GM12891 (cell line): ENCODE data around the gene STK39.

Experiments
- DNase-seq: peaks from one replicate; pipeline ENCODE4 v3.0.0; 2011; ENCODE audit warnings: low spot score; ENCODE audit not compliant: insufficient read length
- FAIRE-seq: peaks from 2 replicates; lab custom pipeline; 2011; peaks lifted over from hg19 to GRCh38; lab: Jason Lieb, UNC
- PAX5 ChIP-seq: IDR thresholded peaks from 2 replicates; pipeline ENCODE4 v1.6.1; 2011; ENCODE audit warnings: low read length, moderate library complexity, mild to moderate bottlenecking; ENCODE audit not compliant: insufficient read depth, severe bottlenecking
- POLR2A ChIP-seq: IDR thresholded peaks from 2 replicates; pipeline ENCODE4 v1.6.1; 2011; ENCODE audit warnings: low read depth, low read length, control low read depth
- POLR2AphosphoS5 ChIP-seq: IDR thresholded peaks from 2 replicates; pipeline ENCODE4 v1.6.1; 2011; ENCODE audit warnings: low read depth, low read length, control low read depth
- POU2F2 ChIP-seq: IDR thresholded peaks from 2 replicates; pipeline ENCODE4 v1.6.1; 2011; ENCODE audit warnings: low read depth, mild to moderate bottlenecking, control low read depth, low read length, moderate library complexity
- SPI1 ChIP-seq: IDR thresholded peaks from 2 replicates; pipeline ENCODE4 v1.6.1; 2011; ENCODE audit warnings: low read depth, low read length, control low read depth
- TAF1 ChIP-seq: IDR thresholded peaks from 2 replicates; pipeline ENCODE4 v1.6.1; 2011; ENCODE audit warnings: low read depth, low read length, control low read depth

STK39 gene

DNA sequence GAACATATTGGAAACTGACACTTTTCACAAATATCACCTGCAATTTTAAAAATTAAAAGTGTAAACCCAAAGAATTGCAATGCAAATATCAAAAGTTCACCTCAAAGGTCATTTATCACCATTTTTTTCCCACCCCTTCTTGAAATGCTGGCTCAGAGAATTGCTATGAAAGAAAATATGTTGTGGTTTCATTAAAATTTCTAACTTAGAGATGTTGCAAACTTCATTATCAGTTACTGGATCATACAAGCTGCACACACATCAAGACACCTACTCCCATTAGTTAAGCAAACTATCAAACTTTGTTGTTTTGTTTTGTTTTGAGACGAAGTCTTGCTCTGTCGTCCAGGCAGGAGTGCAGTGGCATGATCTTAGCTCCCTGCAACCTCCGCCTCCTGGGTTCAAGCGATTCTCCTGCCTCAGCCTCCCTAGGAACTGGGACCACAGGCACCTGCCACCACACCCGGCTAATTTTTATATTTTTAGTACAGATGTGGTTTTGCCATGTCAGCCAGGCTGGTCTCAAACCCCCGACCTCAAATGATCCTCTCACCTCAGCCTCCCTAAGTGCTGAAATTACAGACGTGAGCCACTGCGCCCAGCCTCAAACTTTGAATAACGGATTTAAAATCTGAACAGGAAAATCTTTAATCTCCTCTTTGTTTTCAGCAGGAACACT, 37.0 kb downstream of the STK39 start:
- FAIRE-seq (no peak), DNase-seq (no peak)
- no peak for TF ChIP-seq PAX5
- TF ChIP-seq POLR2A: no peak
- no peak for TF ChIP-seq TAF1
- TF ChIP-seq POU2F2: no peak
- TF ChIP-seq POLR2AphosphoS5: no peak
- TF ChIP-seq SPI1: no peak

DNA sequence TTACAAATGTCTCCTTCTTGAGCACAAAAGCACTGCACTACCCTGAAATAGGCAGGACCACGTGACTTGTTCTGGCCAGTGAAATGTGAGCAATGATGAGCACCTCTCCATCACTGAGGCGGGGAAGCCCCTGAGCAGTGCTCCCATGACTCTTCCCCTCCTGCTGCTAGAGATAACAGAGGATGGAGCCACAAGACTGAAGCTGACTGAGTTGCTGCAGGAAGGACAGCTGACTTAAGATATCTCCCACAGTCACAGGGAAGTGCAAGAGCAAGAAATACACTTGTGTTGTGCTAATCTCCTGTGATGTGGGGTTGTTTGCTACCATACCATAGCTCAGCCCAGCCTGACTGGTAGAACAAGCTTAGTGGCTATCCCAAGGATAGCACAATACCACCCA, 38.7 kb downstream of the STK39 start:
- no peak for FAIRE-seq
- DNase-seq: no peak

DNA sequence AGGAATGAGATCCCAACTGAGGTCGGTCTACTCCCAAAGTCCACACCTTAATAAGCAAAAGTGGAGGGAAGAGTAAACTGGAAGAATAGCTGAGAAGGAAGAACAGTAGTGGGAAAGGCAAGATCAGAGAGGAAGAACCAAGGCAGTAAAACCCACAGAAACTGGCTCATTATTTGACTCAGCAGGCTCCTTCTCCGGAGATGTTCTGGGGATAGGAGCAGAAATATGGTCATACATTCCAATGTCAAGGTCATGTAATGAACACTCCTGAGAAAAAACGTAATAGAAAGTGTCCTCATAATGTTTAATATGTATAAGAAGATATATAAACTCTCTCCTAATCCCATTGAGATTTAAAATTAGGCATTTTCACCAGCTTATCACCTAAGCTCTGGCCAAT, 39.5 kb downstream of the STK39 start:
- FAIRE-seq (no peak), DNase-seq (no peak)
- TF ChIP-seq POLR2AphosphoS5: no peak
- no peak for TF ChIP-seq POLR2A
- TF ChIP-seq PAX5: no peak
- no peak for TF ChIP-seq SPI1
- TF ChIP-seq TAF1: no peak

More for the DNA sequence above, 38.7 kb downstream of the STK39 start:
- no peak for TF ChIP-seq TAF1
- no peak for TF ChIP-seq POLR2AphosphoS5
- no peak for TF ChIP-seq SPI1
- no peak for TF ChIP-seq POU2F2
- TF ChIP-seq PAX5: no peak
- TF ChIP-seq POLR2A: no peak

DNA sequence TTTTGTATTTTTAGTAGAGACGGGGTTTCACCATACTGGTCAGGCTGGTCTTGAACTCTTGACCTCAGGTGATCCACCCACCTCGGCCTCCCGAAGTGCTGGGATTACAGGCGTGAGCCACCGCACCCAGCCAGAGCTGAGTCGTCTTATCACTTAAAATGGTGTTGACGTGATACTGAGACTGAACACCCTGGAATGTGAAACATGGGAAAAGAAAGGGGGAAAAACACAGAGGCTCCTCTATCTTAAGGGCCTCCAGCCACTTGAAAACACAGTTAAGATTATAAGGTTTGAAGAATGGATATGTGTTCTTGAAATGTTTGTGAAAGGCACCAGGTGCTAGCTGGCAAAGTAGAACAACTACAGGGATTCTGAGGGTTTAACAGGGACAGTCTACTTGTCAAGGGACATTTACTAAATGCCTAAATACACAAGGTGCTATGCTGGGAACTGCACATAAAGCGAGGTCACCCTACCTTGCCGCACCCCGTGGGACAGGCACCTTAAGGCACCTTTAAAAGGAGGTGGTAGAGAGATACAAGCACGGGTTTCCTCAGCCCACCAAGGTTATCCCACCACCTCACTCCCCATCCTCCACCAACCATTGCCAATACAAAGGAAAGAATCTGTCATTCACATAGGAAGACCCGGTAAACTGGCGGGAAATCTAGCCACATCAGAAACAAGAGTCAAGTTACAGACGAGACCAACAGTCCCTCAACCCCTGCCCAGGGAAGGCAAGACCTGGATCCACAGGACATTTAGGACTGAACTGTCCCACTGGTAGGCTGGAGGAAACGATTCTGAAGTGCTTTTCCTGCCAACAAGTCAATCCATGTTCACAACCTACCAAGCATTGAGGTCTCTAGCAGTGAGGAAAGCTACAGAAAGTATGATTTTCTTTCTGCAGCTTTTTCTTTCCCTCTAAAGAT, 43.4 kb downstream of the STK39 start:
- FAIRE-seq (no peak), DNase-seq (no peak)
- no peak for TF ChIP-seq POLR2A
- TF ChIP-seq SPI1: no peak
- no peak for TF ChIP-seq POLR2AphosphoS5
- TF ChIP-seq TAF1: no peak
- no peak for TF ChIP-seq POU2F2
- no peak for TF ChIP-seq PAX5

DNA sequence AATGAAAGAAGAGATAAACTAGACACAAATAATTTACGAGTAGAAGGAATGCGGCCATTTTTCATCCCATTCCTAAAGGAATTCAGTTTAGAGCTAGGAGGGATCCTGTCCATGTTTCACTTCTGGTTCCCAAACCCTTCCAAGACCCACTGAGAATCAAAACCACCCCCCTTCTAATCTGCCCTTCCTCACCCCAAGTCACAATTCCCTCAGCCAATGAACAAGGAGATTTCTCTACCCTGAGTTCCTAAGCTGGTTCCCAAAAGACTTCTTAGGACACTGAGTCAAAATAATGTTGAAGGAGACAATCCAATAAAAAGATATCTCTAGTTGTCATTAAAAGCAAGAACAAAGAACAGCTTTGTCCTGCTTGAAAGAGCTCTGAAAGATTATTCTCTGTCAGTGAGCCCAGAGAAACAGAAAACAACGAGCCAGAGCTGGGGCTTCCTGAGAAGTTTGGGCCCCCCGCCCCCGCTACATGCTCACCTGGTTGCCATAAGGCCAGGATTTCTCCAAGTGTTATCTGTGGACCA, 45.7 kb downstream of the STK39 start:
- DNase-seq: no peak
- no peak for FAIRE-seq
- TF ChIP-seq SPI1: no peak
- no peak for TF ChIP-seq POLR2AphosphoS5
- no peak for TF ChIP-seq POU2F2
- no peak for TF ChIP-seq TAF1
- TF ChIP-seq POLR2A: no peak
- TF ChIP-seq PAX5: no peak

DNA sequence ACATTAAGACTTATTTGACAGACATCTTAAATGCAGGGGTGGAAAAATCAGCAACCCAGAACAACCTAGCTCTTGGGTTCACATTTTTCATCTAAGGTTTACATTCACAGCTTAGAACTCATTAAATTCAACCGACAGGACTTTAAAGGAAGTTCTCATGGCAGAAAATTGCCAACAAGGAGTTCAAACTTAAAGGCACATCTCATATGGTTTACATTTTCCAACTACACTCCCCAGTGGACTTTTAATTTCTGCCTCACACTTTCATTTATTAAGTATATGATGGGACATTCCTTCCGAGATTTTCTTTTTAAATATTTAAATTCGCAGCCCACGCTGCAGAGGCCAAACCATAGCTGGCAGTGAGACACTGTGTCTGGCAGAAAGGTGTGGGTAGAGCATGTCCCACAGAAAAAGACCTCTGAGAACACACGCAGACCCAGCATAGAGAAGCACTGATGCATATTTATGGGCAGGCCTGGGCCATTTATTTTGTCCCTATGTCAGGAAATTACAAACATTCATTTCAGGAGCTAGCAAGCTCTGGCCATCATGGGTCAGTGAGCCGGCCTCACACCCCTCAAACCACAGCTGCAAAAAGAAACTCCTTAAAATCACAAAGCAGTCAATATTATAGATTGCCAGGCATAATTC, 46.3 kb downstream of the STK39 start:
- no peak for TF ChIP-seq TAF1
- TF ChIP-seq SPI1: no peak
- TF ChIP-seq PAX5: no peak
- TF ChIP-seq POLR2A: no peak
- TF ChIP-seq POLR2AphosphoS5: no peak
- no peak for TF ChIP-seq POU2F2
- no peak for FAIRE-seq

DNA sequence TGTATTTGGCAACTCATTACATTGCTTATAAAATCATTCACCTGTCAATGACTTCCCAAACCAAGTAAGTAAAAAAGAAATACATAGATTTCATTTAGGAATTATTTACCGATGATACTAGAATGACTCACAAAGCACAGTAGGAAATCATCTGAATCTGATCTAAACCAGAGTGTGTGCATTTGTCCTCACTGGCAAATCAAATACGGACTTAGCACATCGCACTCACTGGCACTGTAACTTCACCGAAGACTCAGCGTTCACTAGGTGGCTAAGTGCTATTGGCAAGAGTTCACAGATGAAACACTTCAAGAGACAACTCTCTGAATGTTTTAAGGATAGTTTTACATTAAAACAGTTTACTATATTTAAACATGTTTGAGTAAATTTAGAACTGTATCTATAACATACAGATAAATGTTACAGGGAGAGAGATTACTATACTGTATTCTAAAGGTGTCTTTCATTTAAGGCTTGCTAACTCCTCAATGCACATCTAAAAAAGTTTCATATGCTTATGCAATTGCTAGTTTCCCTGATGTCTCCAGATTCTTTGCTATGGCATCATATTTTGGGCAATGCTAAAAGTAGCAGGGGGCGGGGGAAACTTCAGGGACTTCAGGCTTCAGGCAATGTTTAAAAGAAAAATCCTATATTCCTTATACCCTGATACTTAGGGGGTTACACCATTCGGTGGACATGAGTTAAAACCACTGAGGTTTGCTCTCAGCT, 48.8 kb downstream of the STK39 start:
- DNase-seq (no peak), FAIRE-seq (no peak)
- no peak for TF ChIP-seq SPI1
- no peak for TF ChIP-seq TAF1
- no peak for TF ChIP-seq POLR2AphosphoS5
- no peak for TF ChIP-seq PAX5
- TF ChIP-seq POU2F2: no peak
- TF ChIP-seq POLR2A: no peak

More for the DNA sequence above, 46.3 kb downstream of the STK39 start:
- no peak for DNase-seq

DNA sequence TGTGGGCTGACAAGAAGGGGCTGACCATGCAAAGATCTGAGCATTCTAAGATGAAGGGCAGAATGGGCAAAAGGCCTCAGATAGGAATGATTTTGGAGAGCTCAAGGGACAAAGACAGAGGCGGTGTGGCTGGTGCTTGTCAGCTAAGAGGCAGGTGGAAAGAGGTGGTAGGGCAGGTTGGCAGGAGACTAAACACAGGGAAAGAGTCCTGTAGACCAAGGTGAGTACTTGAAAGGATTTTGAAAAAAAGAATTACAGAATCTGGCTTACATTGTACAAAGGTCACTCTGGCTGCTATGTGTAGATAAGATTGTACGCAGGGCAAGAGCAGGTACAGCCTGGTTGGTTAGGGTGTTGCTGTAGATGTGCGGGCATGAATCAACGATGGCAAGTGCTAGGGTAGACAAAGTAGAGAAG, 50.6 kb downstream of the STK39 start:
- DNase-seq (no peak), FAIRE-seq (no peak)
- no peak for TF ChIP-seq PAX5
- TF ChIP-seq POLR2AphosphoS5: no peak
- TF ChIP-seq TAF1: no peak
- TF ChIP-seq POU2F2: no peak
- no peak for TF ChIP-seq SPI1
- no peak for TF ChIP-seq POLR2A
